ENCODE data around the gene RRP7A. TPM values are rescaled to one million over a fixed set of nuclear protein-coding genes. Genes with fewer than 3 reads are reported as not detected.
"Not testable (repeated sequence)": the region's sequence is repeated elsewhere in the genome, so short reads cannot be mapped to it uniquely, and the experiment has no call there.

RRP7A gene, protein sequence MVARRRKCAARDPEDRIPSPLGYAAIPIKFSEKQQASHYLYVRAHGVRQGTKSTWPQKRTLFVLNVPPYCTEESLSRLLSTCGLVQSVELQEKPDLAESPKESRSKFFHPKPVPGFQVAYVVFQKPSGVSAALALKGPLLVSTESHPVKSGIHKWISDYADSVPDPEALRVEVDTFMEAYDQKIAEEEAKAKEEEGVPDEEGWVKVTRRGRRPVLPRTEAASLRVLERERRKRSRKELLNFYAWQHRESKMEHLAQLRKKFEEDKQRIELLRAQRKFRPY
- 13.8 TPM for polyA plus RNA-seq (2013, experiment 1 of 2)
- 14.4 TPM for polyA plus RNA-seq (2013, experiment 2 of 2)

GRCh38 chr22:42519525-42520401 is at the start of gene RRP7A:
Gene RRP7A, minus strand, starts transcription at chr22:42519796. Its CDS starts 10 bp downstream, at chr22:42519786.
- Histone ChIP-seq H2BK120ac (ENCODE audit: low read depth, low read length) (no peak within 1 kb of the TSS), H2BK5ac (ENCODE audit: low read depth, low read length, poor library complexity, severe bottlenecking) (no peak within 1 kb of the TSS), H3K9ac (ENCODE audit: low read length) (peak within 1 kb of the TSS; percentile 91), H3K23ac (ENCODE audit: low read length in 2 of 2) (peak within 1 kb of the TSS in 1 of 2 experiments; percentile 59), H3K9me3 (ENCODE audit: control insufficient read depth, low read length) (no peaks in the 10 kb centered on the region), H4K91ac (ENCODE audit: low read length) (no peak within 1 kb of the TSS), H3K27ac (ENCODE audit: low read length, poor library complexity, severe bottlenecking) (no peak within 1 kb of the TSS), H3K18ac (ENCODE audit: low read depth in 1 of 2, low read length in 2 of 2) (peak within 1 kb of the TSS in 1 of 2 experiments; percentile 95), H3K14ac (ENCODE audit: low read length in 2 of 2) (peak within 1 kb of the TSS in 1 of 2 experiments; percentile 78), H3K4me3 (ENCODE audit: insufficient read depth in 1 of 2, low read depth in 1 of 2, low read length in 2 of 2) (peak within 1 kb of the TSS; percentile 82 to 95), H4K8ac (ENCODE audit: low read length) (peak within 1 kb of the TSS; percentile 0), H2AK5ac (ENCODE audit: low read length, severe bottlenecking) (no peak within 1 kb of the TSS), H3K4ac (ENCODE audit: low read depth in 1 of 2, low read length in 2 of 2) (peak within 1 kb of the TSS in 1 of 2 experiments; percentile 79), H3K79me1 (replicated peaks; ENCODE audit: low read length, poor library complexity, severe bottlenecking) (peaks cover 12% of the 10 kb centered on the region), H3K36me3 (ENCODE audit: control insufficient read depth in 1 of 2, insufficient read depth in 2 of 2, low read depth in 1 of 2, low read length in 2 of 2) (peaks cover 15 to 23% of the 10 kb centered on the region in 2 experiments), H3K4me2 (ENCODE audit: low read length, poor library complexity, severe bottlenecking) (peak within 1 kb of the TSS; percentile 74), H2AFZ (ENCODE audit: low read depth, low read length) (peak within 1 kb of the TSS; percentile 77), H3K4me1 (ENCODE audit: control insufficient read depth, insufficient read depth, low read depth, low read length) (peaks cover 6% of the 10 kb centered on the region), H2BK12ac (ENCODE audit: low read length in 2 of 2) (peak within 1 kb of the TSS in 1 of 2 experiments; percentile 31), H3K27me3 (ENCODE audit: control insufficient read depth in 1 of 2, insufficient read depth in 1 of 2, low read length in 2 of 2) (no peaks in the 10 kb centered on the region), H2BK15ac (ENCODE audit: low read depth, poor library complexity, severe bottlenecking) (peak within 1 kb of the TSS; percentile 54)
- peak; percentile 74 for DNase-seq
- 9% methylated on average over 43 of the region's 65 CpGs for WGBS

- not testable (repeated sequence) for H3K18ac ChIP-seq (ENCODE audit: low read depth in 1 of 2, low read length in 2 of 2); H2AK5ac ChIP-seq (ENCODE audit: low read length, severe bottlenecking); H2BK120ac ChIP-seq (ENCODE audit: low read depth, low read length); H2BK15ac ChIP-seq (ENCODE audit: low read depth, poor library complexity, severe bottlenecking); H3K27ac ChIP-seq (ENCODE audit: low read length, poor library complexity, severe bottlenecking); H3K23ac ChIP-seq (ENCODE audit: low read length in 2 of 2); H4K91ac ChIP-seq (ENCODE audit: low read length); H3K9me3 ChIP-seq (ENCODE audit: control insufficient read depth, low read length); H3K79me1 ChIP-seq (replicated peaks; ENCODE audit: low read length, poor library complexity, severe bottlenecking); H3K4ac ChIP-seq (ENCODE audit: low read depth in 1 of 2, low read length in 2 of 2); H3K27me3 ChIP-seq (ENCODE audit: control insufficient read depth in 1 of 2, insufficient read depth in 1 of 2, low read length in 2 of 2); H2BK12ac ChIP-seq (ENCODE audit: low read length in 2 of 2); H3K14ac ChIP-seq (ENCODE audit: low read length in 2 of 2); H3K4me2 ChIP-seq (ENCODE audit: low read length, poor library complexity, severe bottlenecking); H3K9ac ChIP-seq (ENCODE audit: low read length); H2AFZ ChIP-seq (ENCODE audit: low read depth, low read length); H3K4me3 ChIP-seq (ENCODE audit: insufficient read depth in 1 of 2, low read depth in 1 of 2, low read length in 2 of 2); H2BK5ac ChIP-seq (ENCODE audit: low read depth, low read length, poor library complexity, severe bottlenecking); H3K4me1 ChIP-seq (ENCODE audit: control insufficient read depth, insufficient read depth, low read depth, low read length); DNase-seq; H4K8ac ChIP-seq (ENCODE audit: low read length)
- 89% methylated on average over 5 of the region's 6 CpGs for WGBS
- H3K36me3 ChIP-seq (ENCODE audit: control insufficient read depth in 1 of 2, insufficient read depth in 2 of 2, low read depth in 1 of 2, low read length in 2 of 2): peaks cover 14 to 29% of the 10 kb centered on the region in 2 experiments
Measured at GRCh38 chr22:42567950-42568349, 48.4 kb upstream of the RRP7A start.

DNA sequence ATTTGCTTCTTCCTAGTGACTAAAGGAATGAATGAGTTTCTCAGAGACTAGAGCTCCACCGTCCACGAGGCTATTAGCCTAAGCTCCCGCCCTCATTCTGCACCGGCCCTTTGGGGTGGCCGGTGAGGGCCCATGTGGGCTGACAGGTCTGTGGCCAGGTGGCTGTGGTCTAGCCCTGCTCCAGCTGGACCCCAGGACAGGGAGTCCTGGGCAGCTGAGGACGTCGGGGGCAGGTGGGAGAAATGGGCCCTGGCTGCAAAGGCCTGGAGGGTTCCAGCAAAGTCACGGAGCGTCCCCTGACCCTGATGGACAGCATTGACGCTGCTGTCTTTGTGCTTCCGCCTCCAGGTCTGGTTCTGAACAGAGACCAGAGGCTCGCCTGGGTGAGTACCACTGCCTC is 46.4 kb upstream of the RRP7A start:
- DNase-seq: no peak
- Histone ChIP-seq H3K27ac (ENCODE audit: low read length, poor library complexity, severe bottlenecking) (no peak overlapping the region), H3K9ac (ENCODE audit: low read length) (no peak overlapping the region), H3K27me3 (ENCODE audit: control insufficient read depth in 1 of 2, insufficient read depth in 1 of 2, low read length in 2 of 2) (no peaks in the 10 kb centered on the region), H3K4me3 (ENCODE audit: insufficient read depth in 1 of 2, low read depth in 1 of 2, low read length in 2 of 2) (no peak overlapping the region), H2AK5ac (ENCODE audit: low read length, severe bottlenecking) (no peak overlapping the region), H4K8ac (ENCODE audit: low read length) (no peak overlapping the region), H3K79me1 (replicated peaks; ENCODE audit: low read length, poor library complexity, severe bottlenecking) (no peaks in the 10 kb centered on the region), H3K4me2 (ENCODE audit: low read length, poor library complexity, severe bottlenecking) (no peak overlapping the region), H3K4me1 (ENCODE audit: control insufficient read depth, insufficient read depth, low read depth, low read length) (peaks cover 4% of the 10 kb centered on the region), H3K23ac (ENCODE audit: low read length in 2 of 2) (no peak overlapping the region), H2BK15ac (ENCODE audit: low read depth, poor library complexity, severe bottlenecking) (no peak overlapping the region), H2AFZ (ENCODE audit: low read depth, low read length) (no peak overlapping the region), H2BK120ac (ENCODE audit: low read depth, low read length) (no peak overlapping the region), H2BK12ac (ENCODE audit: low read length in 2 of 2) (no peak overlapping the region), H3K14ac (ENCODE audit: low read length in 2 of 2) (no peak overlapping the region), H3K36me3 (ENCODE audit: control insufficient read depth in 1 of 2, insufficient read depth in 2 of 2, low read depth in 1 of 2, low read length in 2 of 2) (peaks cover 5 to 18% of the 10 kb centered on the region in 2 experiments), H3K9me3 (ENCODE audit: control insufficient read depth, low read length) (no peaks in the 10 kb centered on the region), H3K4ac (ENCODE audit: low read depth in 1 of 2, low read length in 2 of 2) (no peak overlapping the region), H2BK5ac (ENCODE audit: low read depth, low read length, poor library complexity, severe bottlenecking) (no peak overlapping the region), H3K18ac (ENCODE audit: low read depth in 1 of 2, low read length in 2 of 2) (no peak overlapping the region), H4K91ac (ENCODE audit: low read length) (no peak overlapping the region)
- WGBS: 96% methylated on average over 12 of the region's 12 CpGs

DNA sequence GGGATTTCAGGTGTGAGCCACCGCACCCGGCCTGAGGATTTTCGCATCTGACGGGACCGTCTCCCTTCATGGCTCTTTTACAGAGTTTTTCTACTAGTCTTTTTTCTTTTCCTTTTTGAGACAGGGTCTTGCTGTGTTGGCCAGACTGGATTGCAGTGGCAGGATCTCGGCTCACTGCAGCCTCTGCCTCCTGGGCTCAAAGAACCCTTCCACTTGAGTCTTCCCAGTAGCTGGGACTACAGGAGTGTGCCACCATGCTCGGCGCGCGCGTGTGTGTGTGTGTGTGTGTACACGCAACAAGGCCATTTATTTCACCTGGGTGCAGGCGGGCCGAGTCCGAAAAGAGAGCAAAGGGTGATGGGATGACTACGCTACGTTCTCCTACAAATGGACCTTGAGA is 45.1 kb upstream of the RRP7A start:
- no peak for DNase-seq
- Histone ChIP-seq H3K18ac (ENCODE audit: low read depth in 1 of 2, low read length in 2 of 2) (no peak overlapping the region), H2AK5ac (ENCODE audit: low read length, severe bottlenecking) (no peak overlapping the region), H3K79me1 (replicated peaks; ENCODE audit: low read length, poor library complexity, severe bottlenecking) (no peaks in the 10 kb centered on the region), H3K36me3 (ENCODE audit: control insufficient read depth in 1 of 2, insufficient read depth in 2 of 2, low read depth in 1 of 2, low read length in 2 of 2) (peaks cover 3 to 8% of the 10 kb centered on the region in 2 experiments), H3K27me3 (ENCODE audit: control insufficient read depth in 1 of 2, insufficient read depth in 1 of 2, low read length in 2 of 2) (no peaks in the 10 kb centered on the region), H3K9me3 (ENCODE audit: control insufficient read depth, low read length) (no peaks in the 10 kb centered on the region), H3K4me1 (ENCODE audit: control insufficient read depth, insufficient read depth, low read depth, low read length) (peaks cover 4% of the 10 kb centered on the region), H3K9ac (ENCODE audit: low read length) (no peak overlapping the region), H4K91ac (ENCODE audit: low read length) (no peak overlapping the region), H3K4me3 (ENCODE audit: insufficient read depth in 1 of 2, low read depth in 1 of 2, low read length in 2 of 2) (no peak overlapping the region), H2AFZ (ENCODE audit: low read depth, low read length) (no peak overlapping the region), H2BK120ac (ENCODE audit: low read depth, low read length) (no peak overlapping the region), H3K23ac (ENCODE audit: low read length in 2 of 2) (no peak overlapping the region), H4K8ac (ENCODE audit: low read length) (no peak overlapping the region), H3K14ac (ENCODE audit: low read length in 2 of 2) (no peak overlapping the region), H3K27ac (ENCODE audit: low read length, poor library complexity, severe bottlenecking) (no peak overlapping the region), H3K4ac (ENCODE audit: low read depth in 1 of 2, low read length in 2 of 2) (no peak overlapping the region), H3K4me2 (ENCODE audit: low read length, poor library complexity, severe bottlenecking) (no peak overlapping the region), H2BK5ac (ENCODE audit: low read depth, low read length, poor library complexity, severe bottlenecking) (no peak overlapping the region), H2BK15ac (ENCODE audit: low read depth, poor library complexity, severe bottlenecking) (no peak overlapping the region), H2BK12ac (ENCODE audit: low read length in 2 of 2) (no peak overlapping the region)
- 97% methylated on average over 17 of the region's 17 CpGs for WGBS

Data from mesenchymal stem cell (in vitro differentiated cells and primary cell).